A673 (cell line): ENCODE data around the gene MTFR2.

Source experiments
- CTCF ChIP-seq: fragments of 300-800, 200-600 bp; sonication (generic); conservative IDR thresholded peaks from 2 replicates; pipeline ENCODE4 v1.5.1; 2017; ENCODE audit warnings: low read depth, mild to moderate bottlenecking, antibody characterized with exemption, low read length, moderate library complexity, mixed read lengths
- EZH2 ChIP-seq: fragments of 200-600 bp; sonication (generic); IDR thresholded peaks from 2 replicates; pipeline ENCODE4 v1.6.1; 2017; ENCODE audit warnings: borderline replicate concordance, low read depth, mild to moderate bottlenecking, mixed read lengths, antibody characterized with exemption, low read length; ENCODE audit not compliant: poor library complexity, severe bottlenecking

- no peak for TF ChIP-seq CTCF
- TF ChIP-seq EZH2 = no peak
Observed at GRCh38 chr6:136189104-136189503, 61.0 kb downstream of the MTFR2 start.
